ENCODE measurements around the gene UBE2I. TPM values are rescaled to one million over a fixed set of nuclear protein-coding genes. Genes with fewer than 3 reads are reported as not detected.
A peak's percentile ranks its signal among the peaks of the same experiment; 100 is the strongest.

The UBE2I gene
- total RNA-seq, 1 experiment from 2014 or later = 229 TPM

DNA sequence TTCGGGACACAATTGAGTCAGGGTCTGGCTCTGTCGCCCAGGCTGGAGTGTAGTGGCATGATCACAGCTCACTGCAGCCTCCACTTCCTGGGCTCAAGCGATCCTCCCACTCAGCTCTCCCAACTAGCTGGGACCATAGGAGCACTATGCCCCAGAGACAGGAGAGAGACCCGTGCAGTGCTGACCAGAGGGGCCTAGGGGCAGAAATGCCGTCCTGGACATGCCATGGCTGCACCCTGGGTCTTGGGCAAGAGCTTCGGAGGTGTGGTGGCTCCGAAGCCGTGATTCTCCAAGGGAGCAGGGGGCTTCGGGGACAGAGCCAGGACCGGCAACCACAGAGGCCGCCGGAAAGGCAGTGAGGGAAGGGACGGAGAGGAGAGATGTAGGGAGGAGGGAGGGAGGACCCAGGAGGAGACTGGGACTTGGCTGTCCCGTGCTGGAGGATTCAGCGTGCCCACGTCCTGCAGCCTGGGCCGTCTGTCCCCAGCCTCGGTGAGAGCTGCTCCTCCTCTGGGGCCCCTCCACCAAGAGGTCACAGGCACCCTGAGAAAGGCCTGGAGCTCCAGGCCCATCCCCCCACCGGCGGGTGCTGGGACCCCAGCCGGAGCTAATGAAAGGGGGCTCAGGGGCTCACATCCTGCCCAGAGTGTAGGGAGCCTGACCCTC, 31.7 kb upstream of the UBE2I start:
- POLR2A ChIA-PET = no interaction called here
- Mint-ChIP-seq H3K9me3 (no peaks in the 10 kb centered on the region), H3K4me3 (no peak overlapping the region), H3K27me3 (ENCODE audit: low read depth) (no peaks in the 10 kb centered on the region), H3K27ac (no peak overlapping the region), H3K4me1 (peaks cover 2% of the 10 kb centered on the region), H3K36me3 (no peaks in the 10 kb centered on the region)
- no peak for TF ChIP-seq ZNF138 (CRISPR knock-in tag; conservative IDR thresholded peaks at IDR 0.05)
- peak; percentile 39; the same call in 1 of the 2 replicates for TF ChIP-seq ZNF263 (CRISPR knock-in tag; IDR thresholded peaks at IDR 0.05; ENCODE audit: low read depth)
- no peak for TF ChIP-seq ZSCAN18 (CRISPR knock-in tag; IDR thresholded peaks at IDR 0.05)
- TF ChIP-seq ATF1 (CRISPR knock-in tag; IDR thresholded peaks at IDR 0.05) = no peak
- TF ChIP-seq MLX (CRISPR knock-in tag; IDR thresholded peaks at IDR 0.05) = no peak
- TF ChIP-seq ZNF219 (CRISPR knock-in tag; IDR thresholded peaks at IDR 0.05; ENCODE audit: borderline replicate concordance) = no peak
- TF ChIP-seq ZNF281 (CRISPR knock-in tag; IDR thresholded peaks at IDR 0.05) = no peak
- TF ChIP-seq ZNF671 (CRISPR knock-in tag; IDR thresholded peaks at IDR 0.05) = no peak
- ATAC-seq (no peak), DNase-seq (ENCODE audit: low spot score) (no peak)
- CTCF ChIA-PET = interaction anchor here (1.0 to 1.4 kb wide), 4 partner anchors 8 to 48 kb away, joined by 3 to 4 read pairs (median 4); no protein-coding TSS in a partner anchor

GRCh38 chr16:1278477-1278876, 31.0 kb upstream of the UBE2I start:
- ChIA-PET CTCF (interaction anchor here (1.0 to 2.6 kb wide), 5 partner anchors 8 to 48 kb away, joined by 3 to 6 read pairs (median 4); no protein-coding TSS in a partner anchor), POLR2A (no interaction called here)
- no peak for TF ChIP-seq NR1H2 (CRISPR knock-in tag; IDR thresholded peaks at IDR 0.05)
- TF ChIP-seq ZNF281 (CRISPR knock-in tag; IDR thresholded peaks at IDR 0.05) = no peak
- TF ChIP-seq ZNF317 (CRISPR knock-in tag; IDR thresholded peaks at IDR 0.05; ENCODE audit: borderline replicate concordance, low read depth) = peak; percentile 88
- TF ChIP-seq ZNF423 (CRISPR knock-in tag; IDR thresholded peaks at IDR 0.05) = peak; percentile 83
- no peak for TF ChIP-seq NFE2L1 (CRISPR knock-in tag; IDR thresholded peaks at IDR 0.05)
- no peak for DNase-seq (ENCODE audit: low spot score)
- Mint-ChIP-seq H3K4me1 (peaks cover 7% of the 10 kb centered on the region), H3K27ac (no peak overlapping the region), H3K27me3 (ENCODE audit: low read depth) (no peaks in the 10 kb centered on the region), H3K9me3 (no peaks in the 10 kb centered on the region), H3K36me3 (no peaks in the 10 kb centered on the region), H3K4me3 (no peak overlapping the region)
- ATAC-seq = peak; percentile 22; the same call in 1 of the 2 replicates

All from WTC11 (cell line).